ENCODE measurements around the gene WDR41.

DNA sequence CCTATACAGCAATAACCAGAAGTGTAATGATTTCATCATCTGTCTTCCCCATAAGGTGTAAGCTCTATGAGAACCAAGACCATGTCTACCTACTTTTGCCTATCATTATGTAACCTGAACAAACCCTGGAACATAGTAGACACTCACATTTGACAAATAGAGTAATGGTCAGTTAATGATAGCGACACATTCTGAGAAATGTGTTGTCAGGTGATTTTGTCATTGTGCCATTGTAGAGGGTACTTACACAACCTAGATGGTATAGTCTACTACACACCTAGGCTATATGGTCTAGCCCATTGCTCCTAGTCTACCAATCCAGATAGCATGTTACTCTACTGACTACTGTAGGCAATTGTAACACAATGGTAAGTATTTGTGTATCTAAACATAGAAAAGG lies 22.3 kb upstream of the WDR41 start:
- TF ChIP-seq EP300 (IDR thresholded peaks at IDR 0.05) (no peak), POLR2A (IDR thresholded peaks at IDR 0.05) (no peak)
- TF ChIP-seq, protein P1, sequence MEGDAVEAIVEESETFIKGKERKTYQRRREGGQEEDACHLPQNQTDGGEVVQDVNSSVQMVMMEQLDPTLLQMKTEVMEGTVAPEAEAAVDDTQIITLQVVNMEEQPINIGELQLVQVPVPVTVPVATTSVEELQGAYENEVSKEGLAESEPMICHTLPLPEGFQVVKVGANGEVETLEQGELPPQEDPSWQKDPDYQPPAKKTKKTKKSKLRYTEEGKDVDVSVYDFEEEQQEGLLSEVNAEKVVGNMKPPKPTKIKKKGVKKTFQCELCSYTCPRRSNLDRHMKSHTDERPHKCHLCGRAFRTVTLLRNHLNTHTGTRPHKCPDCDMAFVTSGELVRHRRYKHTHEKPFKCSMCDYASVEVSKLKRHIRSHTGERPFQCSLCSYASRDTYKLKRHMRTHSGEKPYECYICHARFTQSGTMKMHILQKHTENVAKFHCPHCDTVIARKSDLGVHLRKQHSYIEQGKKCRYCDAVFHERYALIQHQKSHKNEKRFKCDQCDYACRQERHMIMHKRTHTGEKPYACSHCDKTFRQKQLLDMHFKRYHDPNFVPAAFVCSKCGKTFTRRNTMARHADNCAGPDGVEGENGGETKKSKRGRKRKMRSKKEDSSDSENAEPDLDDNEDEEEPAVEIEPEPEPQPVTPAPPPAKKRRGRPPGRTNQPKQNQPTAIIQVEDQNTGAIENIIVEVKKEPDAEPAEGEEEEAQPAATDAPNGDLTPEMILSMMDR (IDR thresholded peaks at IDR 0.05) = no peak

Measured in suprapubic skin (tissue), 3 donors.